Measurements from ENCODE around the gene NPTN. TPM values are rescaled to one million over a fixed set of nuclear protein-coding genes. Genes with fewer than 3 reads are reported as not detected.

NPTN gene
- total RNA-seq, 1 experiment from 2014 or later = 90.9 TPM

- POLR2A ChIA-PET = no interaction called here
- RAD21 ChIA-PET (ENCODE audit: low non-redundant PET in 1 of 2, low total read pairs in 2 of 2, uncharacterized antibody in 2 of 2, unreplicated experiment in 2 of 2) = no interaction called here
- no peak overlapping the region for H3K4me2 ChIP-seq (ENCODE audit: low read length)
- no peak for ATAC-seq
- intact Hi-C loops (cut with micrococcal nuclease) = loop anchor here (10.0 kb wide), 1 partner anchor 215 kb away; no protein-coding TSS in a partner anchor
- H3K27me3 ChIP-seq (ENCODE audit: insufficient read depth, low read length) = no peaks in the 10 kb centered on the region
- H3K36me3 ChIP-seq (ENCODE audit: control insufficient read depth in 1 of 2, insufficient read depth in 2 of 2, low read length in 2 of 2) = peaks cover 19 to 37% of the 10 kb centered on the region in 2 experiments; a peak in 3 of 4 replicates
- no peaks in the 10 kb centered on the region for H4K20me1 ChIP-seq (ENCODE audit: insufficient read depth)
- no peak overlapping the region for H2AFZ ChIP-seq (ENCODE audit: low read depth, low read length, poor library complexity, severe bottlenecking)
- no peak for TF ChIP-seq TCF7L2 (IDR thresholded peaks at IDR 0.05; ENCODE audit: borderline replicate concordance, extremely low read depth, insufficient read depth, insufficient read length)
- TF ChIP-seq MAX (IDR thresholded peaks at IDR 0.05) = no peak
- 0 out of 2 replicates have a peak, but pooled peaks have one; percentile 10 for TF ChIP-seq RAD21 (IDR thresholded peaks at IDR 0.05; ENCODE audit: low read depth)
- 0 out of 6 replicates have a peak, but pooled peaks of 1 of the 3 experiments have one; percentile 4 for TF ChIP-seq CTCF (IDR thresholded peaks at IDR 0.05 in 2 of 3, conservative IDR thresholded peaks at IDR 0.05 in 1 of 3; ENCODE audit: borderline replicate concordance in 1 of 3, insufficient read depth in 1 of 3, low read depth in 2 of 3, low read length in 2 of 3)
- no peak for TF ChIP-seq POLR2AphosphoS5 (IDR thresholded peaks at IDR 0.05; ENCODE audit: low read depth, low read length)
- H3K9me3 ChIP-seq (ENCODE audit: control insufficient read depth in 1 of 2, insufficient read depth in 1 of 2, low read depth in 1 of 2, low read length in 2 of 2) = no peaks in the 10 kb centered on the region
- BruUV-seq (replicated peaks) = no TSS peak
- no peaks in the 10 kb centered on the region for H3K9me2 ChIP-seq (ENCODE audit: insufficient read depth)
- no peaks in the 10 kb centered on the region for H3K79me2 ChIP-seq (ENCODE audit: insufficient read depth, low read length)
- no peak for DNase-seq (ENCODE audit: low read depth, low spot score)
- no peak overlapping the region for H3K27ac ChIP-seq (ENCODE audit: low read depth, low read length)
- CTCF ChIA-PET = interaction anchor here (1.4 kb wide), 2 partner anchors 9 to 126 kb away, joined by 4 to 6 read pairs; no protein-coding TSS in a partner anchor
- H3K4me3 ChIP-seq (replicated peaks in 1 of 2; ENCODE audit: low read depth in 1 of 2, low read length in 2 of 2) = no peak overlapping the region
- H3K4me1 ChIP-seq (ENCODE audit: control insufficient read depth in 1 of 2, insufficient read depth in 2 of 2, low read length in 2 of 2) = peaks cover 6 to 8% of the 10 kb centered on the region in 2 experiments
- no peak overlapping the region for H3K9ac ChIP-seq (ENCODE audit: low read length)
Observed at GRCh38 chr15:73569361-73569760, 63.8 kb downstream of the NPTN start.

Measured in HCT116 (cell line).